GM15510 (cell line): ENCODE data around the gene ZC3H7B.

Experiments
- POLR2A ChIP-seq: IDR thresholded peaks from 3 replicates; pipeline ENCODE4 v1.6.1; 2011; ENCODE audit warnings: borderline replicate concordance; ENCODE audit not compliant: insufficient read length; ENCODE audit errors: extremely low read depth

Gene ZC3H7B

DNA sequence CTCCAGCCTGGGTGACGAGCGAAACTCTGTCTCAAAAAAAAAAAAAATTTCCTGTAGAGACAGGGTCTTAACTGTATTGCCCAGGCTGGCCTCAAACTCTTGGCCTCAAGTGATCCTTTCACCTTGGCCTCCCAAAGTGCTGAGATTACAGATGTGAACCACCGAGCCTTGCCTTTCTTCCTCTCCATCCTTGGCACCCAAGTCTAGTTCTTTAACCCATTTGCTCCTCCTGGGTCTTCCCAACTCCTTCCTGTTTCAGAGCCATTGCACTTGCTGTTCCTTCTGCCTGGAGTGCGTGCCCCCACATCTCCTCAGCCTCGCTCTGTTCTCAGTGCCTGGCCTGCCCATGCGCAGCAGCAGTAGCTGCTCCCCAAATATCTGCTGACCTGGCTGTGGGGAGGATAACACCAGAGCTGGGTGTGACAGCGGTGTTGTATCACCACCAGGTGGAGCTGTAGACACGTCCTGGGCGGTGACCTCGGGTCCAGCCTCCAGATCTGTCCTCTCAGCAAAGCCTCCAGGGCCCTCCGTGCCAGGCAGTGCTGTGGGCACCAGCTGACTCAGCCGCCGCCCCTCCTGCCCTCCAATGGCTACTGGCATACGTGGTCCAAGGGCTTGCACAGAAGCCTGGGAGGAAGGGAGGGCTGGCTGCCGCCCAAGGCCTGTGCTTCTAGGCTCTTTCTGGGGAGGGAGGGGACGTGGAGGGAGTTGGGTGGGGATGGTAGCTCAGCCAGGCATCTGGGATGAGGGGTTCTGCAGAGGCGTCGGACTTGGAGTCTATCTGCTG lies 102.4 kb downstream of the ZC3H7B start:
- no peak for TF ChIP-seq POLR2A

GRCh38 chr22:41405588-41405987 lies 104.3 kb downstream of the ZC3H7B start:
- peak; percentile 42 for TF ChIP-seq POLR2A

- TF ChIP-seq POLR2A = no peak
Observed at GRCh38 chr22:41406410-41406809, 105.1 kb downstream of the ZC3H7B start.

GRCh38 chr22:41407433-41407832 lies 106.1 kb downstream of the ZC3H7B start:
- TF ChIP-seq POLR2A = no peak

DNA sequence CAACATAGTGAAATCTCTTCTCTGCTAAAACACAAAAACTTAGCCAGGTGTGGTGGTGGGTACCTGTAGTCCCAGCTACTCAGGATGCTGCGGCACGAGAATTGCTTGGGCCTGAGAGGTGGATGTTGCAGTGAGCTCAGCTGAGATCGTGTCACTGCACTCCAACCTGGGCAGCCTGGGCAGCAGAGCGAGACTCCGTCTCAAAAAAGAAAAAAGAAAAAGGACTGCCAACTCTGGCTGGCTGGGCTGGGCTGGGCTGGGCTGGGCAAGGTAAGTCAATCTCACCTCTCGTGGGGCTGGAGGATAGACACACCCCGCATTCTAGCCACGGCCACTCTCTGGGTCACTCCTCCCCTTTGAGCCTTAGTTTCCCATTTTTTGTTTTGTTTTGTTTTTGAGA lies 107.3 kb downstream of the ZC3H7B start:
- no peak for TF ChIP-seq POLR2A
